Measurements from ENCODE around the gene TCEA3.

TCEA3 gene

DNA sequence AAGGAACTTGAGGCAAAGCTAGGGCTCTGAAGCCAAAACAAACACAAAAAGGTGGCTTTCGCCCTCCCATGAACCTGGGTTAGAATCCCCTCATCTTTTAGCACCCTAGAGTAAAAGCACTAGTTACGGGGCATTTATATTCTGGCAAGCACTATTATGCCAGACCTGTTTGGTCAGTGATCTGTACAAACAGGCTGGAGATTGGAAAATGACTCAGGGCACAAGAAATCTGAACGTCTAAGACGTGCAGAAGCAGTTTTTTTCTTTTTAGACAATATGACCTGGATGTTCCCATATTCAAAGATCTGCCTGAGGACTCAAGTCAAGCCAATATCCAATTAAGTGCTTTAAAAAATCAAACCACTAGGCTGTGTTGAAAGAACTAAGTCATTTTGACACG is 58.0 kb downstream of the TCEA3 start:
- no peak for DNase-seq

DNA sequence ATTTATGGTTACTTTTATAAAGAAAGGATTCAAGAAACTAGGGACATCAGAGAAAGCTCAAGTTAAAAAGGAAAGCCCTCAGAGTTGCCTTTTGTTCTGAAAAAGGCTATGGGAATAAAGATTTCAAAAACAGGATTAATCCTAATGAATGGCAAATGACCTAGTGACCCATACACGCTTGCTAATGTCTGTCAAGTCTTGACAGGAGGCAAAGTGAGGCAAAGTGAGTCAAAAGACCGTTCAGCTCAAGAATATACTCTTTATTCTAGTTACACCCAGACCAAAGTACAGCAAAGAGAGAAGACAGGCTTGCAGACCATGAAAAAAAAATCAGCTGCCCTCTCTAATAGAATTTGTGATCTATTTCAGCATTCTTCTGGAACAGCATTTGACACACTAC is 58.4 kb downstream of the TCEA3 start:
- DNase-seq: no peak

DNA sequence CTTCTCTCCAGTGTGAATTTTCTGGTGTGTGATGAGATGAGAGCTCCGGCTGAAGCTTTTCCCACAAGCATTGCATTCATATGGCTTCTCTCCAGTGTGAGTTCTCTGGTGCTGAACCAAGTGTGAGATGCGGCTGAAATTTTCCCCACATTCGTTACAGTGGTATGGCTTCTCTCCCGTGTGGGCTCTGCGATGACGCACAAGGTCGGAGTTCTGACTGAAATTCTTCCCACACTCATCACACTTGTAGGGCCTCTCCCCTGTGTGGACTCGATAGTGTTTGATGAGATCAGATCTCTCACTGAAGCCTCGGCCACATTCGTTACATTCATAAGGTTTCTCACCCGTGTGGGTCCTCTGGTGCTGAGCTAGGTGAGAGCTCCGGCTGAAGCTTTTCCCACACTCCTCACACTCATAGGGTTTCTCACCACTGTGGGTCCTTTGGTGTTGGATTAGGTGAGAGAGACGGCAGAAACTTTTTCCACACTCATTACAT is 62.3 kb downstream of the TCEA3 start:
- no peak for DNase-seq

DNA sequence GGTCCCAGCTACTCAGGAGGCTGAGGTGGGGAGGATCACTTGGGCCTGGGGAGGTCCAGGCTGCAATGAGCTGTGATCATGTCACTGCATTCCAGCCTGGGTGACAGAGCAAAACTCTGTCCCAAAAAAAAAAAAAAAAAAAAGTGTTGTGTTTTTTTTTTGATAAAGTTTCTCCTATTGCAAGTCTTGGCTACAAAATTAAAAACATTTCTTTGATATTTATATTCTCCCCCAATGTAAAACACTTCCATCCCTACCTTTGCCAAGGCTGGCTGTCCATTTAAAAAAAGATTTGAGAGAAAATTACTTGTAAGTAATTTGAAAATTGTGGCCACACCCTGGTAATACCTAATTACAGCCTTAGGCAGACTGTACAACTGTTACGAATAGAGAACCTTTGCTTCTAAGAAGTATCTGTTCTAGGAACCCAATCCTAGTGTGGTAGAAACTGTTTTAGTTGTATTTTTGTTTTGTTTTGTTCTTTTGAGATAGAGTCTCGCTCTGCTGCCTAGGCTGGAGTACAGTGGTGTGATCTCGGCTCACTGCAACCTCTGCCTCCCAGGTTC is 66.2 kb downstream of the TCEA3 start:
- DNase-seq: no peak

DNA sequence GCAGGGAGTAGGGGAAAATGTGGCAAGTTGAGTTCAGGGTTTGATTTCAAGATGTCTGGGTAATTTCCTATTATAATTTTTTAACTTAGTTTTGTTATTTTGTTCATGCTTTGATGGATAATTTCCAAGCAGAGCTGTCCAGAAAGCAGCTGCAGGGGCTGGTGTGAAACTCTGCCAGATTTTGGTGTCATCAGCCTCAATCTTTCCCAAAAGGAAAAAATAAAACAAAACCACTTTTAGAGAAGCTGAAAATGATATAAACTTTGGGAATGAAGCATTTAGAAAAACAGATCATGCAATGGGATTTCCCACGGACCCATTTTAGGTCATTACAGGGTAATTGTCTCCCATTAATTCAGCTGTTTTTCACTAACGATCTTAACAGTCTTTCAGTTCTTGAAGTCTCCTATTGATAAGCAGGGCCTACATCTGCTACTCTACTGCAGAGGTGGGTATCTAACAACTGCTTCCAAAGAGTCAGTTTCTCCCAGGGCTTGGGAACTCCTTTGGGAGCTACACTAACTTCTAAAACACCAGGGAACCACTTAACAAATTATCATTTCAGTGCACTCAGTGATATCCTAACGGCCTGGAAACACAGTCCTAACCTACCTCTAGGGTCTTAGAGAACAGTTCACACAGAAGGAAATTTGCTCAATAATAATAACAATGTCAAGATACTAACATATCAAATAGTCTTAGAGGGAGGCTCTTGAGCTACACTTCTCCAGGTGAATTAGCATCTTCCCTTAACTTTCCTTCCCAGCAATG is 67.2 kb downstream of the TCEA3 start:
- no peak for DNase-seq

DNA sequence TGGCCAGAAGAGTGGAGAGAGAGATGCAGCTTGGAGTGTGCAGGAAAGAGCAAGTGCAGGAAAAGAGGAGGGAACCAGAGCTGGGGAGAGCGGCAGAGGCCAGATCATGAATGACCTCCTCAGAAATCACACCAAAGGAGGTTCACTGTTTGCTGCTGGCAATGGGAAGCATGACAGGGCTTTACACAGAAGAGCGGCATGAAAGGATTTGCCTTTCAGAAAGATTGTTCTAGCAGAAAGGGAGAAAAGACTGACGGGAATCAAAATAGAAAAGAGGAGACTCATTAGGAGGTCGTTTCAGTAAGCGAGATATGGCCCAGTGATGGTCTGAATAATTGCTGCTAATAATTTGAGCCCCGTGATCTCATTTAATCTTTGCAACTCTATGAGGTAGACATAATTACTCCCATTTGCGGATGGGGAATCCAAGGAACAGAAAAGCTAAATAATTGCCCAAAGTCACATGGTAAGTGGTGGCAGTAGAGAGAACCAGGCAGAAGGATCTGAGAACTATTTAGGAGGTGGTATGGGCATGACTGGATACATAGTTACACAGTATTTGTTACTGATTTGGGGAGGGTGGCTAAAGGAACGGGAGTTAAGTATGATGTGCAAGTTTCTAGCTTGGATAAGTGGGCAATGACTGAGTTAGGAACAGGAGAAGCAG is 67.9 kb downstream of the TCEA3 start:
- DNase-seq: no peak

DNA sequence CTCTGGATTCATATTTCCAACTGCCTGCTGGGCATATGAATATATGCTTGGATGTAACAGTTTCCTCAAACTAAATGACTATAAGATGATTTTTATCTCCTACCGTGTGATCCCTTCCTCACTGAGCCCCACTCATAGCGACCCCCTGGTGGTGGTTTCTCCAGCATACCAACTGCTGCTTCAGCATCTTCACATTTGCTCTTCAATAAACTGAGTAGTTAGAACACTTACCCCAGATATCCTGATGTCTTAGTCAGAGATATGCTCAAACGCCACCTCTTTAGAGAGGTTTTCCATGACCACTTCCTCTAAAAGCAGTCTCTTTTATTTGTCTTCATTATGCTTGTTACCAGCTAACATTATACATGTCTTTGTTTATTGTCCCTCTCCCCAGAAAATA is 70.3 kb downstream of the TCEA3 start:
- no peak for DNase-seq

DNA sequence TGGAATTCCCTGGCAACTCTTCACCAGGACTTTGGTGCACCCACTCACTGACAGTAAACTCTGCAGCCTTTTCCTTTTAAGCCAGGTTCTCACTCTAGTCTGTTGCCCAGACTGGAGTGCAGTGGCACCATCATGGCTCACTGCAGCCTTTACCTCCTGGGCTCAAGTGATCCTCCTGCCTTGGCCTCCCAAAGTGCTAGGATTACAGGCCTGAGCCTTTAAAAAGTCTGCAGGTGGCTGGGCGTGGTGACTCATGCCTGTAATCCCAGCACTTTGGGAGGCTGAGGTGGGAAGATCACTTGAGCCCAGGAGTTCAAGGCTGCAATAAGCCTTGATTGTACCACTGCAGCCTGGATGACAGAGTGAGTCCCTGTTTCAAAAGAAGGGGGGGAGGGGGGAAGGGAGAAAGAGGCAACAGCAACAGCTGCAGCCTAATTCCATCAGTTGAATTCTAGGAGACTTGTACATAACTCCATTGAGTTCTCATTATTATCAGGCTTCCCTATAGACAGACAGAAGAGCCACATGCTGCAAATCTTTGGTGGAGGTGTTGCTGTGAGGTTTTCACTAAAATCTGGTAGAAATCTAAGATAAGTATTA is 72.4 kb downstream of the TCEA3 start:
- DNase-seq: no peak

DNA sequence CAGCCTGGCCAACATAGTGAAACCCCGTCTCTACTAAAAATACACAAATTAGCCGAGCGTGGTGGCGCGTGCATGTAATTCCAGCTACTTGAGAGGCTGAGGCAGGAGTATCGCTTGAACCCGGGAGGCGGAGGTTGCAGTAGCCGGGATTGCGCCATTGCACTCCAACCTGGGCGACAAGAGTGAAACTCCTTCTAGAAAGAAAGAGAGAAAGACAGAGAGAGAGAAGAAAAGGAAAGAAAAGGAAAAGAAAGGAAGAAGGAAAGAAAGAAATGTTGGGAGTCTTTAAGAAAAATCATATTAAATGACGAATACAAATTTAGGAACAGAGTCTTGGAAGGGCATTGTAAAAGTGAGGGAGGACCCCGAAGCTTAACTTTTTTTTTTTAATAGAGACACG is 78.6 kb downstream of the TCEA3 start:
- no peak for DNase-seq

DNA sequence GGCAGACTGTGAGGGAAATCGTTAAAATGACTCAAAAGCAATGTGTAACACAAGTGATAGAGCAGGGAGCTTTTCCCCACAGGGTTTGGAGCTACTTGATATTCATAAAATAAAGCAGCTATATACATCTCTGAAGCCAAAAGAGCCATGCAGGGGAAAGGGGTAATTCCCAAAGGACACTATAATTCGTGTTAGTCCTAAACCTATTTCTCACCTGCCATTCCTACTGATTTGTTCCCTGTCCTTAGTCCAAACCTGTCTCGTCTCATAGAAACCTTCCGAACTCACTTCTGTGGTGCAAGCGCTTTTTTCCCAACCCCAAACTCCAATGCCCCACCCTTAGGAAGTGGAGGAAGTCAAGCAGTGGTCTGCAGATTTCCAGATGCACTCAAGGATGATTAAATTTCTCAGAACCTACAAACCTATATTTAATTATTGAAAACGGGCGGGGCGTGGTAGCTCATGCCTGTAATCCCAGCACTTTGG is 79.5 kb downstream of the TCEA3 start:
- DNase-seq: no peak

DNA sequence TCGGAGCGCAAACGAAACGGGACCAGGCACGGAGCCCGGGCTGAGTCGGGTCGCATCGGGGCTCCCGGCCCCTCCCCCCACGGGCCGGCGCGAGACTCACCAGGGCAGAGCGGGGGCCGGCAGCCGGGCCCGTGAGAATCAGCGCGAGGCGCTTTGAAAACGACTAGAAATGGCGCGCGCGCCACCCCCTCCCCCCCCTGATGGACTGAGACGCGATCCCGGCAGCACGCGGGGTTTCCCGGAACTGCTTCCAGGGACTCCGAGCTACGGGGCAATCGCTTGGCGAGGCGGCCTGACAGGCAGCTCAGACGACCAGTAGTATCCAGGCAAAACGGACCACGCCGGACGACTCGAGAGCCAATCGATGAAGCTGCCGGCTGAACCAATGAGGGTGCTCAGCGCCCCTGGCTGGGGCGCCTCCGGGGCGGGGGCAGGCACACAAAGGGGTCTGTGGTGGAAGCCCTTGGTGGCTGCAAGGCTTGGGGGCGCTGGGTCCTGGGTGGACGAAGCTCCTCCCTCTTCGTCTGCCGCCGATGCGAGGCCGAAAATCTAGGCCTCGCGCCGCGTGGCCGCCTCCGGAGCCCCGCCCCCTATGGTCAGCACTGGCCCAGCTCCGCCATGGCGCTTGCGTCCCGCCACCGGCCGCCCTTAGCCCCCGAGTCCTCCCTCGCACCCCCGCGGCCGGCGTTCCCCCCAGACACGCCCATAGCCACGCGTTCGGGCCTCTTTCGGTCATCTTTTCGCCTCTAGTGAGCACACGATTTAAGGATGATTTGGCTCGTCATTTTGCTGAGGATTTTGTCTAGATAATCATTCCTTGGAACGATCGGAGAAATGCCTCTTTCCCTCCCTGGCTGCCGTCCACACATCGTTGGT is 80.2 kb downstream of the TCEA3 start, which contains the start of gene HNRNPR:
Gene HNRNPR (minus strand): TSS at position 174 of the 876 bp plus-strand sequence. CDS start 3,276 bp downstream, outside the sequence.
- peak; percentile 100 for DNase-seq

DNA sequence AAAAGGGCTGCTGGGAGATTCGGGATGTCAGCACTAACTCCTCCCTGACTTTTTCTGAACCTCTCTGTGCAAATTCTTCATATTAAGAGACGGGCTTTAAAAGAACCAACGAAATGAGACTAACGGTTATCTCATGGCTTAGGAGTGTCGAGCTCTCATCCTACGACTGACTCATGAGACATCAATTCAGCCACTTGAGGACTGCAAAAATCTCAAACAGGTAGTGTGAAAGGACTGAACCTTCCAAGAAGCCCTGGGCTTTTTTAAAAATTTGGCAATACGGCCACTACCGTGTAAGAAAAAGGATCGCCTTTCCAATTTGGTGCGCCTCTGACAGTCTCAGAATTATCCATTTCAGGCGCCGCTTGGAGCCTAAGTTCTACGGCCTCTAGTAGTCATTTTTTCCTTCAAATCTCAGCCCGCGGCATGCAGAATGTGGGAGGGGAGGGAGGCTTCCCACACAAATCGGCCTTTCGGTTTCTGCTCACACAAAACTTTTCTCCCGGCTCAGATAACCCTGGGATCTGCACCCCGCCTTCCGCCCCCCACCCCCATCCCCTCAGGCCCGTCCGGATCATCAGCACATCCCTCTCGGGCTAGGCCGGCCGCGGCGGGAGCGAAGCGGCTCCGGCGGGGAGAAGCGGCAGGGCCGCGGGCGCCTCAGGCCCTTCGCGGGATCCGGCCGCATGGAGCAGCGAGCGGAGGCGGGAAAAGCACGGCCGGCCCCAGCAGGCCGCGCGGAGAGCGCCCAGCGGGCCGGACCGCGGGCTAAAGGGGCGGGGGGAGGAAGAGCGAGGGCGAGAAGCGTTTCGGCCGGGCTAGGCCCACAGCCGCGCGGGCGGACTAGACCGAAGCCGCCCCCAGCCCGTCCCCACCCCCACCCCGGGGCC is 81.1 kb downstream of the TCEA3 start:
- DNase-seq: peak; percentile 9

DNA sequence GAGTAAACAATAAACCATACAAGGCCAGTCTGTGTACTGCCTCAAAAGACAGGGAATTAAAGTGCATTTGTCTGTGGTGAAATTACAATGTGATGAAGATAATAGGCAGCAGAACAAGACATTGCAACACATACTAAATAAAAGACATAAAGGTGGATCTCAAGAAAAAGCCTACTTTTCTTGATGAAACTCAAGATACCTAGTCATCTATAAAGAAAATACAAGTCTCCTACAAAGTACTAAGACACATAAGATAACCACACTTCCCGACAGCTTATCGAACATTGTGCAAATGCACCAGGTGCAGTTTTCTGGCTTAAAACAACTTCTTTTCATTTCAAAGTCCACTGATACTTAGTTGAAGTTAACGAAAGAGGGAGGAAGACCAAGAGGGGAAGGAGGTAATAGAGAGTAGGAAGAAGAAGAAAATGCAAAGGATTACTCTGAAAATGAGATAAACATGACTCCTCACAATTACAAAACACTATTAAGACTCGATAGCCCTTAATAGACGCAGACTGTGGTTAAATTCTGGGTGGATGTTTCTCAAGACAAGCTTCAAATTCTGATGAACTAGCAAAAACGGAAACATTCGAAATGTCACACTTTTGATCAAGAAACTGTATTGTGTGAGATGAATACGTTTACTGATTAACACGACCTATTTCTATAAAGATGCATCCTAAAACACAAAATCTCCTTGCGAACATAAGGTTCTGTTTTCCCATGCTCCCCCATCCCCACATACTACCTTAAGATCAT is 82.4 kb downstream of the TCEA3 start:
- no peak for DNase-seq

DNA sequence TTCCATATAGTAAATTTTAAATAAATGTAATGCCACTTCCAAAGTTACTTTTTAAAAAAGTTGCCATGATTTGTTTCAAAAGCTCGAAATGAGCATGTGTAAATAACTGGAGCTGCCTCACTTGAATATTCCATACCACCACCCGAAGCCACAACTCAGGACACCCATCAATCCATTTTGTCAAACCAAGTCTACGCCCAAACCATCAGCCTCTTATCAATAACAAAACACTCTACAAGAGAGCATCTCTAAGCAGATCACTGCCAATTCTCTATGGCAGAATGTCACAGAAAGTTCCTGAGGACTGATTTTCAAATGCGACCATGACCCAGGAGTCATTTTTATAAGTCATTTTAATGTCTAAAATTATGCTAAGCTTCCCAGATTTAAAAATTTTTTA is 84.9 kb downstream of the TCEA3 start:
- DNase-seq: no peak

DNA sequence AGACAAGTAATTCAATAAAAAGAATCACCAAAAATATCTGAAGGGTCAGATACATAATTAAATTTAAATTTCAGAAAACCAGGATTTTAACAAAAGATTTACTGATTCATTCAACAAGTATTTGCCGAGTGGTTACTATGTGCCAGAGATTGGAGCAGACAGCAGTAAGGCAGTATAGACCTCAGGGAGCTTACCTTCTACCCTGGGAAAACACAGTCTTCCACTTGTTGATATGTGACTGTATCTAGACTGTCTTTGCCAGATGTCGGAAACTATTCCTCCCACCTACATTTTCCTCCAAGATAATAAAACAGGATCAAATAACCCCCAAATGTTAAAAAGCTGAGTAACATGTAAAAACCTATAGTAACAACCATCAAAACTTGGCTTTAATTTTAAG is 86.7 kb downstream of the TCEA3 start:
- no peak for DNase-seq

DNA sequence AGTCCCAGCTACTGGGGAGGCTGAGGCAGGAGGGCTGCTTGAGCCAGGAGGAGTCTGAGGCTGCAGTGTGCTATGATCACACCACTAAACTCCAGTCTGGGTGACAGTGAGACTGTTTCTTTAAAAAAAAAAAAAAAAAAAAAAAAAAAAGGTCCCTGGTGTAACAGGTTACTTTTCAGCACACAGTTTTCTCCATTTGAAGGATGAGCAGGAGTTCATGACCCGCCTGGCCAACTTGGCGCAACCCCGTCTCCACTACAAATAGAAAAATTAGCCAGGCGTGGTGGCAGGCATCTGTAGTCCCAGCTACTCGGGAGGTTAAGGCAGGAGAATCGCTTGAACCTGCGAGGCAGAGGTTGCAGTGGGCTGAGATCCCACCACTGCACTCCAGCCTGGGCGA is 92.8 kb downstream of the TCEA3 start:
- DNase-seq: no peak

All from effector CD4-positive, alpha-beta T cell (primary cell).